Loucy (cell line): Measurements from ENCODE around the gene TAS2R60.
"Not testable (repeated sequence)": the region's sequence is repeated elsewhere in the genome, so short reads cannot be mapped to it uniquely, and the experiment has no call there.

Source experiments
- H2AFZ ChIP-seq: fragments of 200-600 bp; sonication (generic); 2 replicates; pipeline ENCODE4 v1.6.0; 2016; ENCODE audit warnings: antibody characterized with exemption, mild to moderate bottlenecking, low read length, moderate library complexity
- H3F3A ChIP-seq: fragments of 200-600 bp; 2 replicates; pipeline ENCODE4 v1.6.0; 2016; ENCODE audit warnings: antibody characterized with exemption, low read depth, mild to moderate bottlenecking
- H3K27me3 ChIP-seq: fragments of 200-600 bp; sonication (generic); 2 replicates; pipeline ENCODE4 v1.6.1; 2014; ENCODE audit warnings: low read length, mild to moderate bottlenecking; ENCODE audit not compliant: insufficient read depth, poor library complexity, severe bottlenecking
- H3K36me3 ChIP-seq: fragments of 200-600 bp; sonication (generic); 2 replicates; pipeline ENCODE4 v1.6.1; 2016; ENCODE audit warnings: low read length; ENCODE audit not compliant: insufficient read depth
- H3K4me1 ChIP-seq: fragments of 200-600 bp; sonication (generic); 2 replicates; pipeline ENCODE4 v1.5.1; 2014; ENCODE audit warnings: low read length, mild to moderate bottlenecking; ENCODE audit not compliant: insufficient read depth, poor library complexity, severe bottlenecking
- H3K4me2 ChIP-seq: fragments of 200-600 bp; sonication (generic); 2 replicates; pipeline ENCODE4 v1.6.0; 2014; ENCODE audit warnings: antibody characterized with exemption, low read length, low read depth, mild to moderate bottlenecking; ENCODE audit not compliant: poor library complexity, severe bottlenecking
- H3K4me3 ChIP-seq: fragments of 200-600 bp; sonication (generic); 2 replicates; pipeline ENCODE4 v1.5.1; 2014; ENCODE audit warnings: low read length, mild to moderate bottlenecking, mixed read lengths; ENCODE audit not compliant: poor library complexity, severe bottlenecking
- H3K79me2 ChIP-seq: fragments of 200-600 bp; sonication (generic); 2 replicates; pipeline ENCODE4 v1.6.1; 2014; ENCODE audit warnings: low read length; ENCODE audit not compliant: insufficient read depth
- H3K9ac ChIP-seq: fragments of 200-600 bp; sonication (generic); 2 replicates; pipeline ENCODE4 v1.6.0; 2014; ENCODE audit warnings: mild to moderate bottlenecking, low read depth, low read length, moderate library complexity; ENCODE audit not compliant: poor library complexity, severe bottlenecking
- H3K9me2 ChIP-seq: fragments of 200-600 bp; sonication (generic); replicated peaks from 2 replicates; pipeline ENCODE4 v1.6.1; 2016; ENCODE audit warnings: low read depth, low read length, mixed read lengths
- H3K9me3 ChIP-seq: fragments of 200-600 bp; sonication (generic); 2 replicates; pipeline ENCODE4 v1.6.1; 2014; ENCODE audit warnings: mild to moderate bottlenecking, antibody characterized with exemption, low read length, low read depth; ENCODE audit not compliant: insufficient read depth
- H4K20me1 ChIP-seq: fragments of 200-600 bp; sonication (generic); 2 replicates; pipeline ENCODE4 v1.6.0; 2014; ENCODE audit warnings: antibody characterized with exemption, low read length, mild to moderate bottlenecking; ENCODE audit not compliant: insufficient read depth, poor library complexity, severe bottlenecking
- EZH2phosphoT487 ChIP-seq: fragments of 200-600 bp; IDR thresholded peaks from 2 replicates; pipeline ENCODE4 v1.6.1; 2018; ENCODE audit warnings: antibody characterized with exemption, mild to moderate bottlenecking, moderate library complexity, borderline replicate concordance
- TF ChIP-seq, protein P1 (sequence below): fragments of 200-600 bp; sonication (generic); conservative IDR thresholded peaks from 2 replicates; pipeline ENCODE4 v1.5.1; 2014; ENCODE audit warnings: mild to moderate bottlenecking, antibody characterized with exemption, low read length

Gene TAS2R60

DNA sequence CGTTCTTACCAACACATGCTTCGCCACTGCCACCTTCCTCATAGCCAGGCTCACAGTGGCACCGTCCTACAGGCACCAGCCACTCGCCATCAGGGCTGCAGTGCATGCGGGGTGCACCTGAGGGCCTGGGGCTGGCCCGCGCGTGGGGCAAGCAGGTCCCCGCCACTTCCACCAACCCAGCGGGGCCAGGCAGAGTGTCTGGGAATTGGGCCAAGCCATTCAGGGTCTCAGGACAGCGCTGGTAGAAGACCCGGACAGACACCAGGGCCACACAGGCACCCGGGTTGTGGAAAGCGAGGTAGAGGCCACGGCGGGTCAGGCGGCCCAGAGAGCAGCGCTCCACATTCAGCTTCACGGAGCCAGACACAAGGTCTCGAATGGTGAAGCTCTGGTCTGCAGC, 43.6 kb upstream of the TAS2R60 start:
- TF ChIP-seq, protein P1, sequence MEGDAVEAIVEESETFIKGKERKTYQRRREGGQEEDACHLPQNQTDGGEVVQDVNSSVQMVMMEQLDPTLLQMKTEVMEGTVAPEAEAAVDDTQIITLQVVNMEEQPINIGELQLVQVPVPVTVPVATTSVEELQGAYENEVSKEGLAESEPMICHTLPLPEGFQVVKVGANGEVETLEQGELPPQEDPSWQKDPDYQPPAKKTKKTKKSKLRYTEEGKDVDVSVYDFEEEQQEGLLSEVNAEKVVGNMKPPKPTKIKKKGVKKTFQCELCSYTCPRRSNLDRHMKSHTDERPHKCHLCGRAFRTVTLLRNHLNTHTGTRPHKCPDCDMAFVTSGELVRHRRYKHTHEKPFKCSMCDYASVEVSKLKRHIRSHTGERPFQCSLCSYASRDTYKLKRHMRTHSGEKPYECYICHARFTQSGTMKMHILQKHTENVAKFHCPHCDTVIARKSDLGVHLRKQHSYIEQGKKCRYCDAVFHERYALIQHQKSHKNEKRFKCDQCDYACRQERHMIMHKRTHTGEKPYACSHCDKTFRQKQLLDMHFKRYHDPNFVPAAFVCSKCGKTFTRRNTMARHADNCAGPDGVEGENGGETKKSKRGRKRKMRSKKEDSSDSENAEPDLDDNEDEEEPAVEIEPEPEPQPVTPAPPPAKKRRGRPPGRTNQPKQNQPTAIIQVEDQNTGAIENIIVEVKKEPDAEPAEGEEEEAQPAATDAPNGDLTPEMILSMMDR = no peak
- TF ChIP-seq EZH2phosphoT487 = no peak
- Histone ChIP-seq H3K9me2 (no peaks in the 10 kb centered on the region), H3K9ac (no peak overlapping the region), H2AFZ (no peak overlapping the region), H3K79me2 (no peaks in the 10 kb centered on the region), H3K4me3 (no peak overlapping the region), H3K27me3 (no peaks in the 10 kb centered on the region), H3K9me3 (no peaks in the 10 kb centered on the region), H3F3A (no peaks in the 10 kb centered on the region), H3K4me2 (no peak overlapping the region), H3K36me3 (no peaks in the 10 kb centered on the region), H3K4me1 (peaks cover 4% of the 10 kb centered on the region), H4K20me1 (no peaks in the 10 kb centered on the region)

DNA sequence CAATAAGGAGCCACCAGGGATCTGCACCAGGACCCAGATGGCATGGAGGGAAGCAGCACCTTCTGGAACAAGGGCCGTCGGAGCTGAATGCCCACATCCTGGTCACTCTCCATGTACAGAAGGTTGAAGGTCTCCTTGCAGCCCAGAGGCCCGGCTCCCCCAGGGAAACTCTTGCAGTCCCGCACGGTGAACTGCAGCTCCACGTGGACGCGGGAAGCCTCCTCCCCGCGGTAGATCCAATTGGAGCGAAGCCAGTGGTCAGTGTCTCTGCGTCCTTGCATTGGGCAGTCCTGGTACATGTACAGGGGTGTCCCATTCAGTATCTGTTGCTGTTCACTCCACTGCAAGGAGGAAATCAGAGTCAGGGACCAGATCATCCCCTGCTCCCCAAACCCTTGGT, 42.0 kb upstream of the TAS2R60 start:
- Histone ChIP-seq H4K20me1 (no peaks in the 10 kb centered on the region), H3K36me3 (no peaks in the 10 kb centered on the region), H3K9me3 (no peaks in the 10 kb centered on the region), H3K27me3 (no peaks in the 10 kb centered on the region), H3K4me2 (no peak overlapping the region), H3K4me3 (no peak overlapping the region), H3K9ac (no peak overlapping the region), H3K9me2 (no peaks in the 10 kb centered on the region), H2AFZ (no peak overlapping the region), H3F3A (no peaks in the 10 kb centered on the region), H3K79me2 (no peaks in the 10 kb centered on the region), H3K4me1 (peaks cover 8% of the 10 kb centered on the region)
- TF ChIP-seq, protein P1 = no peak
- TF ChIP-seq EZH2phosphoT487 = no peak

DNA sequence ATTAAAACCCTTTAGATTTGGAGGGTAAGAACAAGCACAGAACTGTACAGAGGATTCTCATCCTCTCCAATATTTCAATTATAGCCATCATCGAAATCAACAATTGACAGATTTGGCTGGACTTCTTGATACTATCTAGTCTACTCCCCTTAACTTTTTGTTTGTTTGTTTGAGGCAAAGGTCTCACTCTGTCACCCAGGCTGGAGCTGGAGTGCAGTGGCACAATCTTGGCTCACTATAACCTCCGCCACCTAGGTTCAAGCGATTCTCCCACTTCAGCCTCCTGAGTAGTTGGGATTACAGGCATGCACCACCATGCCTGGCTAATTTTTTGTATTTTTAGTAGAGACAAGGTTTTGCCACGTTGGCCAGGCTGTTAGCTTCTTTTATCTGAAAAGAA, 41.0 kb upstream of the TAS2R60 start:
- not testable (repeated sequence) for H3K27me3 ChIP-seq

DNA sequence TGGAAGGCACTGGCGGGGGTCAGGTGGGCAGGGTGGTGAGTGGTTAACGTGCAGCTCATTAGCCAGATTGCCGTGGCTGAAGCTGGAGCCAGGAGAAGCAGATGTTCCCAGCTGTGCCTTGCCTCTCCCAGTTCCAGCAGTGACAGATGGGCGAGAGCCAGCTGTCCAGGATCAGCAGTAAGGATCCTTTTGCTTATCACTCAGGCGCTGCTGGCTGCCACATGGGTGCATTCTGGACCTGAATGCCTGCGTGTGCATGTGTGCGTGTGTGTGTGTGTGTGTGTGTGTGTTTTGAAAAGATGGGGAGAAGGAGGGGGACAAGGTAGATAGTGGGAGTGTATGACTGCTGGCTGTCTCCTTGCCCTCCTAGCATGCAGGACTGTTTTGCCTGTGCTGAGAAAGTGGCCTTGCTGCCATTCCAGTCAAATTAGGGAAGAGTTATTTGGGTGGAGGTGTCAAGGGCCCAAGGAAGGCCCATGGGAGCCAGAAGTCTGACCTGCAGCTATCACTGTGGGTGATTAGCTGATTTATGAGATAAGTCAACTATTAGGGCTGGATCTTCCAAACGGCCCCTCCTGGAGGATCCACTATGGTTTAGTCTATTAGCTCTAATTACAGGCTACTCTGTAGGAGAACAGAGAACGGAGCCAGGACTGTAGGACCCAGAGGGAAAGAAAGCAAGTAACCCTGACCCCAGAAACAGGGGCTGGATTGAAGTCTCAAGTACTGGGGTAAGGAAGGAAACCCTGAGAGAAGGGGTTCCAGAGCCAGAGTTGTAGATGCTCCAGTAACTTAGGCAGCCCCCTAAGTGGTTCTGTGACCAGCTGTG, 37.9 kb upstream of the TAS2R60 start:
- H3K9me2 ChIP-seq = no peaks in the 10 kb centered on the region
- no peak overlapping the region for H3K4me2 ChIP-seq
- no peaks in the 10 kb centered on the region for H3K36me3 ChIP-seq
- H3K4me1 ChIP-seq = peaks cover 41% of the 10 kb centered on the region
- peaks cover 5% of the 10 kb centered on the region; the same call in 1 of the 2 replicates for H3F3A ChIP-seq
- H3K4me3 ChIP-seq = no peak overlapping the region
- H2AFZ ChIP-seq = no peak overlapping the region
- H3K27me3 ChIP-seq = no peaks in the 10 kb centered on the region
- peaks cover 12% of the 10 kb centered on the region for H3K79me2 ChIP-seq
- H3K9ac ChIP-seq = no peak overlapping the region
- TF ChIP-seq EZH2phosphoT487 = no peak
- TF ChIP-seq, protein P1 = no peak
- H4K20me1 ChIP-seq = no peaks in the 10 kb centered on the region
- no peaks in the 10 kb centered on the region for H3K9me3 ChIP-seq

More for the DNA sequence above, 41.0 kb upstream of the TAS2R60 start:
- not testable (repeated sequence) for H3K9ac ChIP-seq, H3K9me2 ChIP-seq, H3K4me3 ChIP-seq, H4K20me1 ChIP-seq, H3K36me3 ChIP-seq, H3K79me2 ChIP-seq, H3F3A ChIP-seq, H3K4me2 ChIP-seq, H3K9me3 ChIP-seq, H2AFZ ChIP-seq
- H3K4me1 ChIP-seq = peaks cover 18% of the 10 kb centered on the region
